Non-pigmented ciliary epithelial cell (primary cell): ENCODE results near the gene CDKL2.
A peak's percentile ranks its signal among the peaks of the same experiment; 100 is the strongest.
"Not testable (repeated sequence)": the region's sequence is repeated elsewhere in the genome, so short reads cannot be mapped to it uniquely, and the experiment has no call there.

Experiments used
- DNase-seq: peaks from one replicate; pipeline ENCODE4 v3.0.0-alpha.2; 2010; ENCODE audit warnings: low read depth

Gene CDKL2

DNA sequence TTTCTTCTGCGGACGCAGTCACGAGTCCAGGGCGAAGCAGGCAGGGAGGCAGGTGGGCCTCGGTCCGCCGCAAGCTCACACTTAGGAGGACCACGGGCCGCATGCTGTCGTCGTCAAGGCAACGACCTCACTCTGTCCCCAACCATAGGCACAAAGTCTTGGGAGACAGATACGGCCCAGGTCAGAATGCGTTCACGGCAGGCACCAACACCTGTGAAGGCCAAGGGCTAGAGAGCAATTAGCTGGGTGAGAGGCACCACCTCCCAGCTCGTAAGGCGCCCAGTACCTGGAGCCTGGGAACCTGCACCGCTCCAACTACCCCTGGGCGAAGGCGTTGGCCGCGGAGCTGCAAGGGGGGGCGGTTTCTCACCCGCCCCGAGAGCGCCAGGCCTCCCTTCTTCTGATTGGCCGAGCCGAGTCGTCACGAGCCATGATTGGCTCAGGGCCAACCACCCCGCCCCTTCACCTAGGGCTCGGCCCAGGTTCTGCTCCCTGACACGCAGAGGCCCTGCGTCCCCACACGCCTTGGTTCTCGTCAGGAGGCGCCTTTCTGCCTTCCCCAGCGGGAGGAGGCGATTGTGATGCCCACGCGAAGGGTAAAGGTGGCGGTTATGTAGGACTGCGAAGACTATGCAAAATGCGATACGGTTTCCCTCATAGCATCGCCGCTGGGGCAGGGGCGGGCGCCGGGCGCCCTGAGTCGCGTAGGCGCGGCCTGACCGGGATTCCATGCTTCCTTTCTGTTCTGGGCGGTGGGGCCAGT lies at the start of gene CDKL2:
CDKL2 (minus strand) TSS at position 355 of the 763 bp plus-strand sequence. CDS start 4,540 bp downstream, outside the sequence.
- no peak for DNase-seq

DNA sequence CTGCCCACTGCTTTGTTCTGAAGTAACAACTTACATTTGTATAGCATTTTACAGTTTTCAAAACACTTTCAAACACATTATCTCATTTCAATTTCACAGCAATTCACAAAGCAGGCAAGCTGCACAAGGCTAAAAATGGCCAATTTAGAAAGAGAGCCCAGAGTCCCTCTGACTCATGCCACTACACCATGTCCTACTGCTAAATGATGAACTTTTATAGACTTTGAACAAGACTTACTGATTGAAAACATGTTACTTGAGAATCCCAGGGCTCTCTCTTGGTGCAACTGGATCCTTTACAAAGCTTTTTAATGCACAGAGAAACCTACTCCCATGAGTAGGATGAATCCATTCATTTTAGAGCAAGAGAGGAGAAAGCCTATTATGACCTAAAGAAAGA lies 48.6 kb upstream of the CDKL2 start:
- no peak for DNase-seq

DNA sequence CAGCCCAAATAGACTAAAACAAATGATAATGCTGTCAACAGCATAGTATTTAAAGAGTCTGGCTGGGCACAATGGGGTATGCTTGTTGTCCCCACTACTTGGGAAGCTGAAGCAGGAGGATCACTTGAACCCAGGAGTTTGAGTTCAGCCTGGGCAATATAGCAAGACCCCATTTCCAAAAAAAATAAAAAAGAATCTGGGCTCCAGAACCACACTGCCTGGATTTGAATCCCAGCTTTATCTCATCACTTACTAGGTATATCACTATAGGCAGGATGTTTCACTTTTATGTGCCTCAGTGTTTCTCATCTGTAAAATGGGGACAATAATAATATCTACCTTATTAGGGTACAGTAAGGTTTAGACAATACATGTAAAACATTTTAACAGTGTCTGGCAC lies 48.1 kb upstream of the CDKL2 start:
- no peak for DNase-seq

DNA sequence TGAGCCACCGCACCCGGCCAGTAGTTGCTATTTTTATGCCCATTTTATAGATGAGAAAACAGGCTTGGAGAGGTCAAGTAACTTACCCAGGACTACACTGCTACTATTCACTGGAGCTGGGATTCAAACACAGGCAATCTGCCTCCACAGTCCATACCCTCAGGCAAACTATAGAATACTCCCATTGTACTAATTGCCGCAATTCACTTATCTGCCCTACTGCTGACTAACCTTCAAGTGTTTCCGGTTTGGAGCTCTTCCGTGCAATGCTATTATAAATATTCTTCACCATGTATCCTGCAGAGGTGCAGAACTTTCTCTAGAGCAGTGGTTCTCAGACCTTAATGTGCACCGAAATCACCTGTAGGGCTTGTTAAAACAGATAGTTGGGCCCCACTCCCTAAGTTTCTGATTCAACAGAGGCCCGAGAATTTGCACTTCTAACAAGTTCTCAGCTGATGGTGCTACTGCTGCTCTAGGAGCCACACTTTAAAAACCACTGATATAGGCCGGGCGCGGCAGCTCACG lies 44.7 kb upstream of the CDKL2 start:
- no peak for DNase-seq

DNA sequence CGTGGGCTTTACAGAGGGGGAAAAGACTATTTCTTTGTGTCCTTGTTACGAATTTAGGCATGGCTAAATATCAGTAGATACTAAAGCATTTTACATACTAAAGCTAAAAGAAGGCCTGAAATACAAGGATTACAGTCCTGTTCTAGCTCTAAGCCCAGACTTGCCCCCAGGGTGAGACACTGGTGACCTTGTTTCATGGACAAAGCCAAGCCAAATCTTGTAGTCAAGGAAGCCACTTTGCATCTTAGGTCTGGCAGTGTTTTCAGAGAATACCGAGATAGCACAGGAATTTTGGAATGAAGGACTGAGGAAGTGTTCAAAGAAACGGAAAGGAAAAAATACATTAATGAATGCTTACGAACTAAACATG lies 43.6 kb upstream of the CDKL2 start:
- no peak for DNase-seq

DNA sequence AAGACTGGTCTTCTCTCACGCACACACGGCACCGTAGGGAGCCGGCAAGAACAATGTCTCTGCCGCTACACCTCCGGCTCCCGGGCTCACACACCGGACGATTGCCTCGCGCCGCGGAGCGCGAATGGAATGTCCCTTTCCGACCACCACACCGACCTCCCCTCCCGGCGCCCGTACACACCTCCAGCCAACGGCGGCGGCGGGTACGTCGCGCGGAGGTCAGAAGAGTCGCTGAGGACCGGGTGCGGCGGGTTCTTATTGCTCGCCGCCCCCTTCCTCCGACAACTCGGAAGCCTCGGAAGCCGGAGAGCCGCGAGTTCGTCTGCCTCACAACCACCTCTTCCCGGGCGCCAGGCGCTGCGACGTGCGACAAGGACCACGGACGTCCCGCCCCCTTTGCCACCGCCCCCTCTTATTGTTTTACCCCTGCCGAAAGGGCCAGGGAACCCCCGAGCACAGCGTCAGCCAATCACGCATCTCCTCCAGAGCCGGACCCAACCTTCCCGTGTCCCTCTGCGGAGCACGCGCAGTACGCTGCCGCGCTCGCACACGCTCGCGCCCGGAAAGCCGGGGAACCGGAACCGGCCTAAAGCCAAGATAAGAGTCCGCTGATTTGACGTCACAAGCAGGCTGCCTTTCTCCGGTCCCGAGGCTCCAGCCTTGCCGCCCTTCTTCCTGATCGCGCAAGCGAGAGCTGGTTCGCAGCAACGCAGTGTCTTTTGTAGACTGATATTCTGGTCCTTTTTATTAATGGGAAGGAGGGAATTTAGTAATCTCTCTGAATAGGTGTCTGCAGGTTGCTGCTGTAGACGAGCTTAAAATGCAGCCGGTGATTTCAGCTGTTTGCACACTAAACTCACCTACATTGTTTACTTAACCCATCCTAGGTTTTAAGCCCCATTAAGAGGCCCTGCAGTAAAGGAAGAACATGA lies 43.0 kb upstream of the CDKL2 start, which contains the start of gene G3BP2:
G3BP2 (minus strand) TSS at position 385 of the 932 bp plus-strand sequence. CDS start 11,386 bp downstream, outside the sequence.
- peak; percentile 93 for DNase-seq

DNA sequence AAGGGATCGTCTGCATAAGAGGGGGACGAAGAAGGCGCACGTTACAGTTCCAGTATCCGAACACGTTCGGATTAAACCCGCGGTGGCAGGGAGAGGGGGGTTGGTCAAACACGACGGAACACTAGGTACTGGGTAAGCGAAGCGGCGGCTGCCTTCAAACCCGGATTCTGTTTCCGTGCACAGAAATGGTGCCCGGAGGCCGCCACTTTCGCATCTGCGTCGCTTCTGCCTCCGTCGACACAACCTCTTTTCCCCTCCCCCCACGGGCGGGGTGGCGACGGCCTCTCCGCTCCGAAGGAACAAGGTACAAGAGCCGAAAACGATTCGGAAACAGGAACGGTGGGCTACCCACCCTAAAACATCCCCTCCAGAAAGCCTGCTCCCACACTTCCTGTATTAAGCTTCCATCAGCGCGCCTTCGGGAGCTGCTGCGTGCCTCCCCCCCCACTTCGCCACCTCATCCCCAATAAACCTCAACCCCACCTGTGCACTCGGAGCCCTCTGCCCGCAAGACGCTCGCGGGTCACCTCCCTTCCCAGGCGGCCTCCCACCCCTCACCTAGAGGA lies 42.2 kb upstream of the CDKL2 start:
- no peak for DNase-seq

DNA sequence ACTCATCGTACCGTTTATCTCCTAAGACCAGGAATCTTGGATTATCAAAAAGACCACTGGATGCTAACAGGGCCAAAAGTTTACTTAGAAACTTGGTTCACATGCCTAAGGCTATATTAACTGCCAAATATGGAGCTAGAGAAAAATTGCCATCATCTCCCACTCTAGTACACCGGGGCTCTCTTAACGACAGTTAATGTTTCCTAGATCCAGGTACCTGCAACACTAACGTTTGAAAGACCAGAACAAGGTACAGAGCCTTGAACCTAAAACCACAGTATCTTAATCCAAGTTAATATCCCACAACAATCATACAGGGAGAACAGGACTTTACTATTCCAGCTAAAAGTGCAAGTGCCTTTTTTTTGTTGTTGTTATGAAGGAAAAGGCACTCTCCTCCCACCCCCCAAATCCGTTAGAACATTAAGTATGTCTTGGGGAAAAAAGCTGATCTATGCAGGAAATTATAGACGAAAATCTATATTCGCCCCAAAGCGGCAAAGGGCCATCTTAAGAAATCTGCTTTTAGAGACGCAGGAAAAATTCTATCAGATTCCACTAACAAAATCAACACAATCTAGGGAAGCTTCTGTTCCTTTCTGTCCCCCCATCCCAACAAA lies 41.6 kb upstream of the CDKL2 start:
- DNase-seq: no peak

DNA sequence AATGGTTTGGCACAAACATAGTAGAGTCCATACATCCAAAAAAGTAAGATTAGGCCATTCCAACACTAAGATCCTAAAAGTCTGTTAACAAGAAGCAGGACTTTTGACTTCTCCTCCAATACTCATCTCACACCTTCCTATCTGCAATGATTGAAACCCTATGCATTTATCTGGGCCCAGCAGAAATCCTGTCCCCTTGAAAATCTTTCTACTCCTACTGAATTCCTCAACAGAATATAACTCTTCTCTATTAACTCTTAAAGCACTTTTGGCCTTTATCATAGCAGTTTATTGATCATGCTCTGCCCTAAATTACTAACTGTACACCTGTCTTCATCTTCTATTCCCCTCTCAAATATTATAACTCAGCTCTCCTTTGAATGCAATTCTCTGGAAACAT lies 38.3 kb upstream of the CDKL2 start:
- no peak for DNase-seq

DNA sequence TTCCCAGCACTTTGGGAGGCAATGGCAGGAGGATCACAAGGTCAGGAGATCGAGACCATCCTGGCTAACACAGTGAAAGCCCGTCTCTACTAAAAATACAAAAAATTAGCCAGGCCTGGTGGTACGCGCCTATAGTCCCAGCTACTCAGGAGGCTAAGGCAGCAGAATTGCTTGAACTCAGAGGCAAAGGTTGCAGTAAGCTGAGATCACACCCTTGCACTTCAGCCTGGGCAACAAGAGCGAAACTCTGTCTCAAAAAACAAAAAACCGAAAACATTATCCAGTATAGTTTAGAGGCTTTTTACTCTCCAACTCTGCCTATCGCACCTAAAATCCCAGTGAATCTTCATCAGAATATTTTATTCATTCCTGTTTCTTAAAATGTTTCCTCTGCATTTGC lies 37.3 kb upstream of the CDKL2 start:
- not testable (repeated sequence) for DNase-seq

DNA sequence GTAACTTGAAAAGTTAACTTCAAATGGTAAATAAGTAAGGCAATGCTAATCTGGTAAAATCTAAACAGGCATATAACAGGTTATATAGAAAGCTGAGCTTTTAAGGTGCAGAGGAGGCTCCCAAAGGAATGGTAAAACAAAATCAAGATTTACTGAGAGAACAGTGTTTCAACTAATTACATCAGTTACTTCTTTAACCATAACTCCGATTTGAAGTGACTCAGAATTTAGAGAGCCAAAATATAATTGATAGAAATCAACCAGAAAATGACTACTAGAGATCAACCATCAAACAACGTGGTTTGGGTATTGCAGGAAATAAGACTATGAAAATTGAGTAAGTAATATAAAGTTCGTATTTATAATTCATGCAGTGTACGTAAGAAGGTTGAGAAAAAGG lies 36.0 kb upstream of the CDKL2 start:
- no peak for DNase-seq

DNA sequence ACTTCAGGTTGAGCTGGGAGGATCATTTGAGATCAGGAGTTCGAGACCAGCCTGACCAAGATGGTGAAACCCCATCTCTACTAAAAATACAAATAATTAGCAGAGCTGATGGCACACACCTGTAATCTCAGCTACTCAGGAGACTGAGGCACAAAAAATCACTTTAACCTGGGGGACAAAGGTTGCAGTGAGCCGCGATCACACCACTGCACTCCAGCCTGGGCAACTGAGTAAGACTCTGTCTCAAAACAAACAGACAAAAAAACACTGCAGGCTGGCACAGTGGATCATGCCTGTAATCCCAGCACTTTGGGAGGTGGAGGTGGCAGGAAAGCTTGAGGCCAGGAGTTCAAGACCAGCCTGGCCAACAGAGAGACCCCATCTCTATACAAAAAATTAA lies 34.3 kb upstream of the CDKL2 start:
- DNase-seq: not testable (repeated sequence)

DNA sequence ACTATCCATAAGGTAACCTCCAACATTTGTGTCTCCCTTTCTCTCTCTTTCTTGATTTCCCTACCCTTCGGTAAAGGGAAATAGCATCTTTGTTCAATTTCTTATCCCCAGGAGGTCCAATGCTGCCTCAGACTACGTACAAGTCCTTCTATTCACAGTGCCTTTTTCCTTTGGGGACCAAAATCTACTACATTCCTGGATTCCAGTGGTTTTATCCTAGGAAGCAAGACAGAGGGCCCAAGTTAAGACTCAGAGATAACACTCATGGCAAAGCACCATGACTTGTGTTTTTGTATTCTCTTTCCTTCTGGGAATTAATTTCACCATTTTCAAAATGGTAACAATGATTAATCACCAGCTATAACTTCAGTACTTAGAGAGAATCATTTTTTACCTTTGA lies 32.3 kb upstream of the CDKL2 start:
- no peak for DNase-seq

DNA sequence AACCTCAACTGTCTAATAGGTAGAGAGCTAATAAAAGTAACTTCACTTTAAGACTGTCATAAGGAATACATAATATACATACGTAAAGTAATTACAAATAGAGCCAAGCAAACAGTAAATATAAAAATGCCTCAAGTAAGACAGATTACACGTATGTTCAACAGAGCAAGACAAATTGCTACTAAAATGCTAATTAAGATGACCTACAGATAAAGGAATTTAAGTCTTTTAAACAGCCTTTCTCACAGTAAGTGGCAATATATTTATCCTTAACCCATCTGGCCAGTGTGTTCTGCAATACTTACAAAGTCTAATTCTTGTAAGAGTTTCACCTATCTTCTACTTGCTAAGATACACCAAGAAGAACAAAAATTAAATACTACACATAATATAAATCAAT lies 30.2 kb upstream of the CDKL2 start:
- no peak for DNase-seq

DNA sequence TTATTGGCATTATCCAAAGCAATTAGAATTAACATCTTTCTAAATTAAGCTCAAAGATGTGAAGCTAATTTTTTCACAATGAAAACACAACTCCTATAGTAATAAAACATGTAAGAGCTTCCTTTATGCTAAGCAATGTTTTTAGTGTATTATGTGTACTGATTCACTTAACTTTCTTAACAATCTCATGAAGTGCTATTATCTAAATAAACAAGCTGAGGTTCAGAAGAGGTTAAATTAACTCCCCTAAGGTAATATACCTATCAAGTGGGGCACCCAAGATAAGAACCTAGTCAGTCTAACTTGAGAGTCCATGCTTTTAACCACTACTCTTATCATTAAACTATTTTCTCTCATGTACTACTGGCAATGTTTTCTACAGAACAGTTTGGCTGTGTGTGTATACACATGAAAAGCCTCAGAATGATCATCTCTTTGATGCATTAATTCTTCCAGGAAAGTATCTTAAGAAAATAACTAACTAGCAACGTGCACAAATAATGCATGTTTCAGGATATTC lies 29.2 kb upstream of the CDKL2 start:
- no peak for DNase-seq

DNA sequence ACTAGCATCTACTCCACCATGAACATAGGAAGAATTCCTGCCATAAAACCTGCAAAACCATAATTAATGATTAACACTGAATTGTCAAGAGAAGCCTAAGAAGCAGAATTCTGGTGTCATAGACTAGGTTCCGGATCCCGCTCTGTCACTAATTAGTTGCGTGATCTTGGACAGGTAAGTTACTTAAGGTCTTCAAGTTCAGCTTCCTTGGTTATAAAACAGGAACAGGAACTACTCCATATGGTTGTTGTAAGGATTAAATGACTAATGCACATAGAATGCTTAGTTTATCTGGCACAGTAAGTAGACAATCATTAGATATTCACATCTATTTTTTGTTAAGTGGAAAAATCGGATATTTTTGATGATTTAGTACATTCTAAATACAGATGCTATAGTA lies 28.5 kb upstream of the CDKL2 start:
- no peak for DNase-seq

DNA sequence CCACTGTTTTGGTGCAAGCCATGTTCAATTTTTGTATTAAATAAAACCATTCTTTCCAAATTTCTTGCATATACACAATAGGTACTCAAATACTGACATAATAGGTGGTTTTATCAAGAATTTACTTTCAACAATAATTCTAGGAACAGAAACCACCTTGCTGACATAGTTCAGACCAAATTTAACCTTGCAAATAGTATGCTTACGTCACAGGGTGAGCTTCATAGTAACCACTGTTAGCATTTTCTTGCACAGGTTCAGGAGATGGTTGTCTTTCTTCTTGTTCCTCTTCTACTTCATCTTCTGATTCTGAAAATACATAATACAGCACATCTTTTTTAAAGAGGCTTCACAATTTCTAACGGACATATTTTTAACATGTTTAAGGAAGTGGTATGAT lies 25.2 kb upstream of the CDKL2 start:
- no peak for DNase-seq

DNA sequence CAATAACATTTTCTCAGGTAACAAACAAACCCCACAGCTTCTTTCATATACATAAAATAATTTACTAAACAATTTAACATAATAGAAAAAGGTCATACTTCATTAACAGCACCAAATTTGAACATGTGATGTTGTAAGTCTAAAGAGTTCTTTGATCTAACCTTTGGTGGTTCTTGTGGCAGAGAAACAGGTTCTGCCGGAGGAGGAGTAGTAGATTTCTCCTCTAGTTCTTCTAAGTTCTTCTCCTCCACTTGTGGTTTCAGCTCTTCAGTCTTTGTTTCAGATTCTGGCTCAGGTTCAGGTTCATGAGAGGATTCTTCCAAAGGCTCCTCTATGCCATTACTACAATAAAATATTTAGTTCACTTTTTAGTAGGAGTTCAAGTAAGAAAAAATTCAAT lies 24.6 kb upstream of the CDKL2 start:
- DNase-seq: no peak

DNA sequence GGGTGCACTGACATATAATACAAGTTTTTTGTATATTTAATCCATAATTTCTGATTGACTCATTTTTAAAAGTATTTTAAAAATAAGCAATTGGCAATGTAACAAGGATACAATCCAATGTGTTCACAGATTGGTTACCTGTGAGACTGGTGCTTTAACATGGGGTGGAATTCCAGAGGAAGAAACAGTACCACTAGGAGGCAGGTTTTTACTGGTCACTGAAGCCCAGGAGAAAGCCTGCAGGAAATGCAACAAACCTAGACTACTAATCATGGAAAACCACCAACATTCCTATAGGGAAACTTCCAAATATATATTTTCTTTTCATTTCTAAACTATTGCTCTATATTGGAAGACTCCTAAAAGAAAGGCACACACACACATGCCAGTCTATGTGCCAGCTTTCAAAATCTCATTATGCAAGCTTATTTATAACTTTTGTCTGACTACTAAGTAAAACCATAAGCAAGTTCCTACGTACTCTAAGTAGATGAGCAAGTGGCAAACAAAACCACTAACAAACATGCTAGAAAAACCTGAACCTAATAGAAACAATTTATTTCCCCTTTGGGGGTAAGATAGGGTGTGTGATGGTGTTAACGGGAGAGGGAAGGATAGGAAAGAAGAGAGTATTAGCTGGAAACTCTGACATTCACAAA lies 23.6 kb upstream of the CDKL2 start:
- no peak for DNase-seq

DNA sequence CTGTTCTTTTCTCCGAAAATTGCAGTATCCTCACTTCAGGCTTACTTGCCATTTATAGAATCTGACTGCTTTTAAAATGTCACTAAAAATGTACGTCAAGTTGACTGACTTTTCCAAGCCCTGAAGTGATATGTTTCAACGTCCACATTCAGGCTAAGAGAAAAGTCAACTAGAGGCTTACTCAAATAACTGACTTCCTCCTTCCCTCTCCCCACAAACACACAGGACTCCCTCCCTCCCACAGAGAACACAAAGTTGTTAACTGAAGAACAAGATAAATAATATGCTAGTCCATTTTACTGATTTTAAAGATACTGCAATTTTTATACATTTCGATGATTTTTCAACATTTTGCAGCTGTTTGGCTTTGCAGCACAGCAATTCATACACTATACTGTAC lies 13.8 kb upstream of the CDKL2 start:
- no peak for DNase-seq

DNA sequence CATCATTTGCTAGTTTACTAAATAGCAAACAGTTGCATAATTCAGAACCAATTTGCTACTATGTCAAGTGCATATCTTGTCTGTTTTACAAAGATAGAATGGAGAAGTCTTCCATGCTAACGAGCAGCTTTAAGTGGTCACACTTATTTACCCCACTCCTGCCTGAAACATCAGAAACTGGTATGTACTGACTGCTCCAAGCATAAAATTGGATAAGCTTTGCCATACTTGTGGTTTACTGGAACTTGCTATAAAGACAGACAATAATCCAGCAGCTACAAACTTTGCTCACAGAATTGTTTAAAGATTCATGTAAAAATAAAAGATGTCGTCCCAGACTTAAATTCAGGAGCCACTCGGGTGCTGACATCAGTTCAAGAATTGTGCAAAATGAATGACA lies 13.3 kb upstream of the CDKL2 start:
- no peak for DNase-seq
